Upper lobe of left lung (tissue), 4 donors: ENCODE measurements around the gene CRACDL.

Experiments used
- CTCF ChIP-seq, 6 experiments: fragments of 450-650 bp in 4 of 6; fragments of 200-600 bp in 2 of 6; sonication (generic) in 2 of 6; IDR thresholded peaks; one replicate each; pipeline ENCODE4 v1.5.1; 2016 to 2019; ENCODE audit warnings: antibody characterized with exemption in 6 of 6
- EP300 ChIP-seq, 4 donors: sonication (generic); formaldehyde crosslinking; IDR thresholded peaks; one replicate each; pipeline ENCODE4 v1.5.1; 2017; ENCODE audit warnings: antibody characterized with exemption in 4 of 4, control low read depth in 2 of 4
- POLR2A ChIP-seq, 4 donors: fragments of 450-650 bp; IDR thresholded peaks; one replicate each; pipeline ENCODE4 v1.5.1; 2016 to 2017; ENCODE audit warnings: antibody characterized with exemption in 4 of 4, mild to moderate bottlenecking in 2 of 4
- POLR2AphosphoS5 ChIP-seq, 2 donors: sonication (generic); formaldehyde crosslinking; IDR thresholded peaks; one replicate each; pipeline ENCODE4 v1.5.1; 2017; ENCODE audit warnings: antibody characterized with exemption in 2 of 2

DNA sequence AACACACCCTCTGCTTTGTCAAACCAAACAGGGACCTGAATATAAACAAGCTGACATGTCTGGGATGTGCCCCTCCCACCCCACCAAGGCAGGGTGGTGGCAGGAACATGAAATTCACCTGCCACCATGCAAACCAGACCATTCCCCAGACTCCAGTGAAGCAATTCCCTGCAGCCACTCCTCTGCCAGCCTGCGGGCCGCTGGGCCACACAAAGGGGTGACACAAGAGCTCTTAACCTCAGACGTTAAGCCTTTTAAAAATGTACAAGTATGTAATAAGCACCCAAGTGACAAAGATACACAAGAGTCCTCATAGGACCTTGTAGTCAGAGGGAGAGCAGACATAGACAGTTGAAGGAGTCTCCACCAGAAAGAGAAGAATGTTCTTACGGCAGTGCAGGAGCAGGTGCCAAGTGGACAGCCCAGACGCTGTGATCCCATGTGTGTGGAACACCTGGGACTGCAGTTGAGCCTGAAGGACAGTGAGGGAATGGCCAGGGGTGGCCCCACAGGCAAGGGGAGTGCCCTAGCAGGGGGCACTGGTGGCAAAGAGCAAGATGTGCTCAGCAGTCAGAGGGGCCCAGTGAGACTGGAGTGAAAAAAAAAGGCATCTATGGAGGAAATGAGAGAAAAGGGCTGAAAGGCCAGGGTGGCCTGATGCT lies 36.9 kb downstream of the CRACDL start:
- peak in 1 of 4 donors; percentile 10 for TF ChIP-seq POLR2A (IDR thresholded peaks at IDR 0.05)
- TF ChIP-seq CTCF (IDR thresholded peaks at IDR 0.05), result no peak
- peak in 1 of 2 donors; percentile 18 for TF ChIP-seq POLR2AphosphoS5 (IDR thresholded peaks at IDR 0.05)
- TF ChIP-seq EP300 (IDR thresholded peaks at IDR 0.05), result peak in 1 of 4 donors; percentile 56
